Stimulated activated effector memory CD8-positive, alpha-beta T cell treated with anti-CD3 and anti-CD28 coated beads, Interleukin-12 subunit alpha, Interleukin-12 subunit beta, amount 100 ng/mL, for 72 hours (primary cell): ENCODE results near the gene SMG6.

ENCODE experiments used
- ATAC-seq: fragments of 150-1000 bp; cut with Tn5 transposase; 2 replicates; pipeline ENCODE4 v1.10.0; 2021
- DNase-seq, 2 donors: peaks; one replicate each; pipeline ENCODE4 v3.0.0; 2021 to 2022; ENCODE audit warnings: low spot score in 2 of 2
- H3K27ac Mint-ChIP-seq: one replicate; pipeline ENCODE4 v1.8.0; 2022; ENCODE audit warnings: mild to moderate bottlenecking, mixed read lengths
- H3K36me3 Mint-ChIP-seq: one replicate; pipeline ENCODE4 v1.8.0; 2022; ENCODE audit warnings: mild to moderate bottlenecking, mixed read lengths
- H3K4me1 Mint-ChIP-seq: one replicate; pipeline ENCODE4 v1.8.0; 2022; ENCODE audit warnings: mixed read lengths
- H3K4me3 Mint-ChIP-seq: one replicate; pipeline ENCODE4 v1.8.0; 2022; ENCODE audit warnings: mild to moderate bottlenecking, mixed read lengths
- H3K9me3 Mint-ChIP-seq: one replicate; pipeline ENCODE4 v1.8.0; 2022; ENCODE audit warnings: mixed read lengths

The SMG6 gene

GRCh38 chr17:2094891-2095535 lies 208.6 kb downstream of the SMG6 start:
- Mint-ChIP-seq H3K27ac (no peak overlapping the region), H3K4me1 (peaks cover 26% of the 10 kb centered on the region)

GRCh38 chr17:2093349-2093748 lies 210.2 kb downstream of the SMG6 start:
- H3K4me3 Mint-ChIP-seq, result no peak overlapping the region
- H3K27ac Mint-ChIP-seq, result no peak overlapping the region
- H3K4me1 Mint-ChIP-seq, result peaks cover 43% of the 10 kb centered on the region
- no peaks in the 10 kb centered on the region for H3K9me3 Mint-ChIP-seq
- ATAC-seq (no peak), DNase-seq (no peak)
- H3K36me3 Mint-ChIP-seq, result peaks cover 17% of the 10 kb centered on the region

More at GRCh38 chr17:2094891-2095535, 208.6 kb downstream of the SMG6 start:
- Mint-ChIP-seq H3K4me3 (no peak overlapping the region), H3K36me3 (peaks cover 17% of the 10 kb centered on the region), H3K9me3 (no peaks in the 10 kb centered on the region)
- DNase-seq, result no peak
- no peak for ATAC-seq

- H3K4me1 Mint-ChIP-seq, result peaks cover 54% of the 10 kb centered on the region
- no peak overlapping the region for H3K4me3 Mint-ChIP-seq
- ATAC-seq, result no peak
- no peak for DNase-seq
- H3K27ac Mint-ChIP-seq, result no peak overlapping the region
- H3K9me3 Mint-ChIP-seq, result no peaks in the 10 kb centered on the region
- peaks cover 24% of the 10 kb centered on the region for H3K36me3 Mint-ChIP-seq
Observed at GRCh38 chr17:2092253-2092652, 211.3 kb downstream of the SMG6 start.

GRCh38 chr17:2090804-2091534 lies 212.6 kb downstream of the SMG6 start:
- ATAC-seq (no peak), DNase-seq (no peak)
- Mint-ChIP-seq H3K36me3 (peaks cover 23% of the 10 kb centered on the region), H3K4me3 (peak overlapping the region; percentile 77), H3K27ac (peak overlapping the region; percentile 15), H3K9me3 (no peaks in the 10 kb centered on the region), H3K4me1 (peaks cover 63% of the 10 kb centered on the region)

- peak overlapping the region; percentile 77 for H3K4me3 Mint-ChIP-seq
- DNase-seq, result no peak
- peaks cover 58% of the 10 kb centered on the region for H3K4me1 Mint-ChIP-seq
- ATAC-seq, result no peak
- peak overlapping the region; percentile 88 for H3K27ac Mint-ChIP-seq
- peaks cover 19% of the 10 kb centered on the region for H3K36me3 Mint-ChIP-seq
- no peaks in the 10 kb centered on the region for H3K9me3 Mint-ChIP-seq
Observed at GRCh38 chr17:2090210-2090641, 213.4 kb downstream of the SMG6 start.

- peak overlapping the region; percentile 77 for H3K4me3 Mint-ChIP-seq
- H3K4me1 Mint-ChIP-seq, result peaks cover 70% of the 10 kb centered on the region
- DNase-seq, result no peak
Observed at GRCh38 chr17:2089021-2089422, 214.6 kb downstream of the SMG6 start.

GRCh38 chr17:2087597-2088211 lies 215.9 kb downstream of the SMG6 start:
- H3K9me3 Mint-ChIP-seq, result no peaks in the 10 kb centered on the region
- H3K4me1 Mint-ChIP-seq, result peaks cover 83% of the 10 kb centered on the region
- DNase-seq (peak in 1 of 2 donors; percentile 30), ATAC-seq (peak; percentile 82)
- H3K27ac Mint-ChIP-seq, result peak overlapping the region; percentile 88
- peaks cover 33% of the 10 kb centered on the region for H3K36me3 Mint-ChIP-seq
- H3K4me3 Mint-ChIP-seq, result peak overlapping the region; percentile 77

More at GRCh38 chr17:2089021-2089422, 214.6 kb downstream of the SMG6 start:
- ATAC-seq, result peak; percentile 39
- H3K36me3 Mint-ChIP-seq, result peaks cover 26% of the 10 kb centered on the region
- no peaks in the 10 kb centered on the region for H3K9me3 Mint-ChIP-seq
- peak overlapping the region; percentile 88 for H3K27ac Mint-ChIP-seq

GRCh38 chr17:2086306-2086705 lies 217.3 kb downstream of the SMG6 start:
- H3K36me3 Mint-ChIP-seq, result peaks cover 37% of the 10 kb centered on the region
- H3K27ac Mint-ChIP-seq, result no peak overlapping the region
- H3K4me3 Mint-ChIP-seq, result no peak overlapping the region
- DNase-seq (no peak), ATAC-seq (no peak)
- H3K9me3 Mint-ChIP-seq, result no peaks in the 10 kb centered on the region
- H3K4me1 Mint-ChIP-seq, result peaks cover 89% of the 10 kb centered on the region

GRCh38 chr17:2085648-2085949 lies 218.0 kb downstream of the SMG6 start:
- no peak overlapping the region for H3K27ac Mint-ChIP-seq
- DNase-seq (no peak), ATAC-seq (no peak)
- H3K36me3 Mint-ChIP-seq, result peaks cover 40% of the 10 kb centered on the region
- H3K9me3 Mint-ChIP-seq, result no peaks in the 10 kb centered on the region
- H3K4me3 Mint-ChIP-seq, result no peak overlapping the region
- peaks cover 88% of the 10 kb centered on the region for H3K4me1 Mint-ChIP-seq

GRCh38 chr17:2084766-2085647 lies 218.6 kb downstream of the SMG6 start:
- Mint-ChIP-seq H3K36me3 (peaks cover 46% of the 10 kb centered on the region), H3K4me1 (peaks cover 82% of the 10 kb centered on the region), H3K27ac (peak overlapping the region; percentile 33), H3K9me3 (no peaks in the 10 kb centered on the region), H3K4me3 (no peak overlapping the region)
- DNase-seq (no peak), ATAC-seq (no peak)

GRCh38 chr17:2084036-2084765 lies 219.4 kb downstream of the SMG6 start:
- Mint-ChIP-seq H3K36me3 (peaks cover 54% of the 10 kb centered on the region), H3K27ac (peak overlapping the region; percentile 33), H3K4me3 (no peak overlapping the region), H3K9me3 (no peaks in the 10 kb centered on the region), H3K4me1 (peaks cover 74% of the 10 kb centered on the region)
- no peak for DNase-seq
- no peak for ATAC-seq

GRCh38 chr17:2083613-2084035 lies 220.0 kb downstream of the SMG6 start:
- H3K4me3 Mint-ChIP-seq, result no peak overlapping the region
- no peaks in the 10 kb centered on the region for H3K9me3 Mint-ChIP-seq
- ATAC-seq (peak; percentile 31), DNase-seq (no peak)
- H3K36me3 Mint-ChIP-seq, result peaks cover 59% of the 10 kb centered on the region
- H3K4me1 Mint-ChIP-seq, result peaks cover 69% of the 10 kb centered on the region
- H3K27ac Mint-ChIP-seq, result peak overlapping the region; percentile 33

- Mint-ChIP-seq H3K27ac (peak overlapping the region; percentile 73), H3K36me3 (peaks cover 66% of the 10 kb centered on the region)
Observed at GRCh38 chr17:2082003-2082781, 221.4 kb downstream of the SMG6 start.

GRCh38 chr17:2081564-2081963 lies 222.0 kb downstream of the SMG6 start:
- H3K9me3 Mint-ChIP-seq, result no peaks in the 10 kb centered on the region
- peak; percentile 84 for ATAC-seq
- H3K27ac Mint-ChIP-seq, result peak overlapping the region; percentile 73
- no peak for DNase-seq
- peak overlapping the region; percentile 48 for H3K4me3 Mint-ChIP-seq
- H3K36me3 Mint-ChIP-seq, result peaks cover 72% of the 10 kb centered on the region
- peaks cover 48% of the 10 kb centered on the region for H3K4me1 Mint-ChIP-seq

More at GRCh38 chr17:2082003-2082781, 221.4 kb downstream of the SMG6 start:
- ATAC-seq, result peak; percentile 75
- Mint-ChIP-seq H3K9me3 (no peaks in the 10 kb centered on the region), H3K4me3 (peak overlapping the region; percentile 48), H3K4me1 (peaks cover 54% of the 10 kb centered on the region)
- DNase-seq, result no peak
